GM10847 (cell line): ENCODE data around the gene POC1A.

ENCODE experiments used
- POLR2A ChIP-seq: IDR thresholded peaks from 2 replicates; pipeline ENCODE4 v1.6.1; 2011; ENCODE audit not compliant: insufficient read length; ENCODE audit errors: extremely low read depth

The POC1A gene

DNA sequence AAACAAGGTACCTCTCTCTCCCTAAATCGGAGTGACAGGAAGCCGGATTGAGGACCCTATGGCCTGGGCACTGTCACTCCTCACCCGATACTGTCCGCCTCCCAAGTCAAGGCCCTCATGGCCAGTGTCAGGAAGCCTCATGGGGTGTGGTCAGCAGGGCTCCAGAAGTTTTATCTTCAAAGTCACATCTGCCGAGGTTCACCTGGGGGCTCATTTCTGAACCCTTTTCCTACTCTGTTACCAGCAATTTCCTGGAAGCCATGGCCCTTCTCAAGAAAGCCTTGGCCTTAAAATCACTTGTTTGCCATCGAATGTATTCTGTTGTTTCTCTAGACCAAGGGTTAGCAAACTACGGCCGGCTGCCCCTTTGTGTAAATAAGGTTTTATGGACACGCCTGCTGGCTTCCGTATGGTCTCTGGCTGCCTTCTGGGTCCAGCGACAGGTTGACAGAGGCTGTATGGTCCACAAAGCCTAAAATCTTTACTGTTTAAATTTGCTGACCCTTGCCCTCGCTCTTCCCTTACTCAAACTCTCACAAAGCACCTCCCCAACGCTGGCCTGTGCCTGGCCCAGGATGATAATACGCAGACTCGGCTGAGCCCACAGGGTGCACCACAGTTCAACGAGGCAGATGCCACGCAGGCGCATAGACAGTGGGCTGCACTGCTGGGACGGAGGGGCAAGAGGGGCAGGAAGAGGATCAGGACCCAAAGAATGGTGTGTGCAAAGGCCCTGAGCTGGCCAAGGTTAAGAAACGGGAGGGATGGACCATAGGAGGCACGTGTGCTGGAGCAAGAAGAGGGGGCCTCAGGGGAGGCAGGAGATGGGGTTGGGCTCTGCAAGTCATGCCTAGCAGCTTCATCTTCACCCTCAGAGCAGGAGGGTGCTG lies 73.1 kb downstream of the POC1A start:
- TF ChIP-seq POLR2A = no peak

DNA sequence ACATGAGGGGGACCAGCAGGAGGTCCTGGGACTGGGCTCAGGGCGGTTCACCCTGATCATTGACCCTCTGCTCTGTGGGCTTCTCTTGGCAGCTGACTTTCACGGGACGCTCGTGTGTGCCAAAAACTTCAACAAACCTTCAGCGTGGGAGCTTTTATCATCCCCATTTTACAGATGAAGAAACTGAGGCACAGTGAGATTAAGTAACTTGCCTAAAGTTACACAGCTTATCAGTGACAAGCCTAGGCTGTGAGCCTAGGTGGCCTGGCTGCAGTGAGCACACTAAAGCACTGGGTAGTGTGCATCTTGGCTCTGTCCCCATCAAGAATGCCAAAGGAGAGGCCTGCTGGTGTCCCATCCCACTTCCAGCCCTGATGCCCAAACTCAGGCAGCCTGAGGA lies 74.3 kb downstream of the POC1A start:
- TF ChIP-seq POLR2A = no peak

DNA sequence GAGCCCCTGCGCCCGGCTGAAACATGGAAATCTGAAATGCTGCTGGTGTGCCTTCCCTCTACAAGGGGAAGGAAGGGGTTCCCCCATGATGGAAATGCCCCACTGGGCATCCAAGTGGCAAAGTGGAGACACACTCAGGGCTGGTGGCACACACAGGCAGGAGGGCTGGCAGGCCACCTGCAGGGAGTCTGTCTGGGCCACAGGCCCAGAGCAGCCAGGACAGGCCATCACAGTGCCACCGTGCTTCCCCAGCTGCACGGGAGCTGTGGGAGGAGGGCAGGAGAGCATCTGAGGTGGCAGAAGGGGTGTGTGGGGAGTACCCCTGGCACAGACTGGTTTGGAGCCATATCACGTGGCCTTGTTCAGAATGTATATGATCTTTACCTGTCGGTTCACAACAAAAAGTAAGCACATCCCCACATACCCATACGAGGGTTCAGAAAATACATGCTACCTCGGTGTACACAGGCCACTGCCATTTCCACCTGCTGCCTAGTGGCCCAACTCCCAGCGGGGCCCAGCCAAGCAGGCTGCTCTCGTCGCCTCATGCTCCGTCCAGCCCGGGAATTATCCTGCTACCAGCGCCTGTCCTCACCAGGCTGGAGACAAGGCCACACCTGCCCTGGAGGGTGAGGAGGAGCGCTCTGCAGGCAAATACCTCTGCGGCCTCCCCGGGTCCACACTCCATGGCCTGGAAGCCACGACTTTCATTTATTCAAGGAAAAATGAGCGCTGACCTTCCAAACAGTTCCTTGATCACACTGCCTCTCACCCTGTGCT lies 75.3 kb downstream of the POC1A start:
- no peak for TF ChIP-seq POLR2A

DNA sequence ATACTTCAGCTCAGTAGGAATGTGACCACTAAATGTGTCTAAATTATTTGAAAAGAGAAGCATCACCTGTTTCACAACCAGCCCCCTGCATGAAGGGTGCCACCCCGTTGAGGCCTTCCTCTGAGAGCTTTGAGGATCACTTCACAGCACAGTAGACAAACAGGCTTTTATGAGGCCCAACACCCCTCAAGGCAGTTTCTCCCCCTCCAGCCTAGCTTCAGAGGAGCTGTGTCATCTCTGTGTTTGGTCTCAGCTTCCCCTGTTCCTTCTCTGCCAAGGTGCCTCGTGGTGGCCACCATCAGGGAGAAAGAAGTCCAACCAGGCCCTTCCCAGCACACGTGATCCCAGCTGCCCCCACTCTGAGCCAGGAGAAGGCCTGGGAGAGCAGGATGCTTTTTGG lies 76.3 kb downstream of the POC1A start:
- TF ChIP-seq POLR2A = no peak

DNA sequence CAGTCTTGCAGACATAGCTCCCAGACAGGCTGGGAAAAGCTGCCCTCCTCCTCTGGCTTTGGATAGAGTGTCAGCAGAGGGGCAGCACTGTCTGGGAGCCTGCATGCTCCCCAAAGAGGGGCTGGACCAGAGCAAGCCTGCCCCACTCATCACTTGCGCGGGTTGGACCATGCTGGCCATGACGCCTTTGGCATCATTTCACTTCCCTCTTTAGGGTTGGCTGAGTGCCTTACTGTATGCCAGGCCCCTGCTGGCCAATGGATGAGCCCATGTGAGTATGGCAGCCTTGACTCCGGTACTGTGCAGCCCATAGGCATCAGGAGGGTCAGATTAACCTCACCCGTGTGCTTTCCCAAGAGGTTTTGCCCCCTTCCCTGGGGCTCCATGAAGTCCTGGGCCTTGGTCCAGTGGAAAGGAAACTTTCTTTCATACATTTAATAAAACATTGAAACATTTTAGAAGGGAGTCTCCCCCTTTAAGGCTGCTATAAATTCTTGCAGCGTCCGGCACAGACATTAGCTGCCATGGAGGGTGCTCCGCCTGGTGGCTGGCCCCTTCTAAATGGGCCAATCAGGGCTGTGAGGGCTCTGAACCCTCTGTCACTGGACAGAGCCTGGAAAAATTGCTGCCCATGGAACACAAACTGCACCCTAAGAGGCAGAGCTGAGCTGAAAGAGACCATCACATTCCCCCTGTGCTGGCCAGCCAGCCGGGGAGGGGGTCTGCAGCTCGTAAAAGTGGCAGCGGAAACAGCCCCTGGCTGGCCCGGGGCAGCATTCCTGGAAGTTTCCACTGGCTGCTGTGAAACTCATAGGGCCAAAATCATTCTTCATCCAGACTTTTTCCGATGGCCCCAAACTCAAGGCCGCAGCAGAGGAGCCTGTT lies 77.1 kb downstream of the POC1A start:
- no peak for TF ChIP-seq POLR2A

DNA sequence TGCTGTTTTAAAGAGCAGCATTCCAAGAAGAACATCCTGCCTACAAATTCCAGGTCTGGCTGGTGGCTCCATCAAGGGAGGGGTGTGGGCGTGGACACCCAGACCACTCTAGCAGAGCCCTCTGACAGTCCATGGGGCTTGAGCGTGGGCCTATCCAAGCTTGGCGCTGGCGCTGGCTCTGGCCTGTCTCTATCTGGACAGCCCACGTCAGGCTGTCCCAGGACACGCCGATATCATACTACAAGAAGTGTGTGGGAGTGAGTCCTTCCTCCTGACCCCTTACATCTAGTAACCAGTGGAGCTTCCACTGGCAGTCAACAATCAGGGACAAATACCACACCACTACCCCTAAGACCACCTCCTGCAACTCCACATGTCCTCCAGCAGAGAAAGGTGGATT lies 80.7 kb downstream of the POC1A start:
- no peak for TF ChIP-seq POLR2A

DNA sequence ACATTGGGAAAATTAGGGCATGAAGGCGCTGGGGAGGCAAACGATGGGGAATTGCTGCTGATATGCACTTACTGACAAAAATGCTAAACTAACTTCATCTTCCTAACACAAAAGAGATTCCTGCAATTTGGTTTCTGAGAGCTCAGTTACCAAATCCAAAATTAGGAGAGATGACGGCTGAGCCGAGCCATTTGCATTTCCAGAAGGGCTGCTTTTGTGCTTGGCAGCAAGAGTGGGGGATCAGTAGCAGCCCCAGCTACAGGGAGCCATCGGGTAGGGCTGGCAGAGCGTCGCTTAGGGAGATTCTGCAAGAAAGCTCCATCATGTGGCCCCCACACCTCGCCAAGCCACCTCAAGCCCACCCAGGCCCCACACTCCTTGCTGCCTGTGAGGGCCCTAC lies 81.8 kb downstream of the POC1A start:
- no peak for TF ChIP-seq POLR2A

DNA sequence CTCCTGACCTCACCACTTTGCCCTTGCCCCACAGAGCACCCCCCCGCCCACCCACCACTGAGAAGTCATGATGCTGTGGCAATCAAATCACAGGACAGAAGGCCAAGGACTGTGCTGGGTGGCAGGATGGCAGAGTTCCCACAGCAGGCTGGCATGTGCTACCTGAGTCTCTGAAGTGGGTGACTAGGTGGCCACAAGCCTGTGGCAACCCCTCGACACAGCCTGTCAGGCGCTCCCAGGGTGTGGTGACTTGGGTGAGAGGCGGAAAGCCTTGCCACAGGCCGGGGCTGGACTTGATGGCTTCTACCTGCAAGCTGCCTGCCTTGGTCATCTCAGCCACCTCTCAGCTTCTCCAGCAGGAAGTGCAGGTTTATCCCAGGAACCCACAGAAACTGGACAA lies 82.2 kb downstream of the POC1A start:
- TF ChIP-seq POLR2A = no peak

DNA sequence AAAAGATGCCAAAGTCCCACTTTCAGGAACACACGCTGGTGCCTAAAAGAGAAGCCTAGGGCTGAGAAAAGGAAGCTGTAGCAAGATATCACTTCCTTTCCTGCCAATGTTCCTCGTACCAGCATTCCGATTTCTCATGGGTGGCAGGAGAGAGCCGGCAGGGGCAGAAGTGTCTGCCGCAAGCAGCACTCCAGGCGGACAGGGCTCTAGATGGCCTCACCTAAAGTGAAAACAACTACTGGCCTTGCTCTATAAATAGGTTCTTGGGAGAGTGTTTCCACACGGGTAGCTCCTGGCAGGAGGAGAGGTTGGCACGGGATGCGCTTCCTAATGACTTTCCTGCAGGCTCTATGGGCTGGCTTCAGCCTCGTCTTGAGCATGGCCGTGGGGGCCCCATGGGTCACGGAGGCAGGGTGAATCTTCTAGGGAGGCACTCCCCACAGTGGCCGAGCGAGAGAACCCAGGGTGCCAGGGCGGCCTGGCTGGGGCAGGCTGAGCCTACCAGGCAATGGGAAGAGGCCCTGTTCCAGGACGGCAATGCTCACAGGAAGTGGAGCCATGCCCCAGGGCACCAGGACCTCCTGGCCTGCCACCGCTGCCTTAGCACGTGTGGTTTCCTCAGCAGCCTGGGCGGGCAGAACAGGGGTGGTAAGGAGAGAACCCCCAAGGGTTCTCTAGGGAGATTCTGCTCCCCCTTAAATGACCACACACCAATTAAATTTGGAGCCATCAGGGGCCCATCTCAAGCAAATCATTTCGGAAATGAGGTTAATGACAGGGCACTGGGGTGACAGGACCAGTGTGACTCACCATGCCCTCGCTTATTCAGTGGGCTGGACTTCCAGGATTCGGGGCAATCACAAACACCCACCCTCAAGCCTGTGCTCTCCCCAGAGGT lies 83.2 kb downstream of the POC1A start:
- TF ChIP-seq POLR2A = no peak

DNA sequence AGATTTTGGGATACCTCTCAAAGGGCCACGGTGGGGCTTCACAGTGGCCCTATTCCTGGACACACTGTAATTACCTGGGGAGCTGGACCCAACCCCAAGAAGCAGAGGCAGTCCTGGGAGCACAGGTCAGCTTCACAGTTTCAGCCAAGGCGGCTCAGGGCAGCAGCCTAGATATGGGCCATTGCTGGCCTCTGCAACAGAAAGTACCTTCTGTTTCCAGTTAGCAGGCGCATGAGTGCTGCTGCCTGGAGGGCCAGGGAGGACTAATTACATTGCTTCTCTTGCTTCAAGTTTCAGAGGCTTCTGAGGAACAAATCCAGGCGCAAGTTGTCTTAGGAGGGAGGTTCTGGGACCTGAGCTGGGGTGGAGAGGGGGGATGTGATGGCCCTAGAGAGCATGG lies 84.4 kb downstream of the POC1A start:
- TF ChIP-seq POLR2A = no peak

DNA sequence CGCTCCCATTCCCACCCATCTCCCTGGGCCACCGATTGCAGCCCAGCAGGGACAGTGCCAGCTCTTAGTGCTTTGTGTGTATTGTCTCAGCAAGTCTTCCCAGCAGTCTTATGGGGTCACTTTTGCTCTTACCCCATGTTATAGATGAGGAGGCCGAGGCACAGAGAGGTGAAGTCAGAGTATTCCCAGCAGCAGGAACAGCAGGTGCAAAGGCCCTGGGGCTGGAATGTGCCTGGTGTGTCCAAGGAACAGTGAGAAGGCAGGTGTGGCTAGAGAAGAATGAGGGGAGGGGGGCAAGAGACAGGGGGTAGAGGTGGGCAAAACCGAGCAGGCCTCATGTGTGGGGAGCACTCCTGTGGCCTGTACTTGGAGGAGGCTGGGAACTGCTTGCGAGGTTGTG lies 85.1 kb downstream of the POC1A start:
- no peak for TF ChIP-seq POLR2A

DNA sequence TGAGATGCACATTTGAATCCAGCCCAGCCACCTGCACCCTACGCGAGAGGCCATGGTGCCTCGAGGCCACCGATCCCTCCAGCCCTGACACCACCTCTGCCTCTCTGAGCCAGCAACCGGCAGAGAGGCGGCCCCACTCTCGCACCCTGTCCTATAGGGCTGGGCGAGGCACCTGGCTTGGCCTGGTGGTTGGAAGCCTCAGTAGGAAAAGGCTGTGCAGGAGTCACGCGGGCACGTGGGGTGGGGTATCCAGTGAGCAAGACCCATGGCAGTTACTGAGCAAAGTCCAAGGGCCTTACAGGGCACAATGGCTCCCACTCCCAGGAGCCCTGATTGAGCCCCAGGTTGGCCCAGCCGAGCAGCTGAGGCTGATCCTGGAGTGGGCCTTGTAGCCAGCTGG lies 85.5 kb downstream of the POC1A start:
- TF ChIP-seq POLR2A = no peak

DNA sequence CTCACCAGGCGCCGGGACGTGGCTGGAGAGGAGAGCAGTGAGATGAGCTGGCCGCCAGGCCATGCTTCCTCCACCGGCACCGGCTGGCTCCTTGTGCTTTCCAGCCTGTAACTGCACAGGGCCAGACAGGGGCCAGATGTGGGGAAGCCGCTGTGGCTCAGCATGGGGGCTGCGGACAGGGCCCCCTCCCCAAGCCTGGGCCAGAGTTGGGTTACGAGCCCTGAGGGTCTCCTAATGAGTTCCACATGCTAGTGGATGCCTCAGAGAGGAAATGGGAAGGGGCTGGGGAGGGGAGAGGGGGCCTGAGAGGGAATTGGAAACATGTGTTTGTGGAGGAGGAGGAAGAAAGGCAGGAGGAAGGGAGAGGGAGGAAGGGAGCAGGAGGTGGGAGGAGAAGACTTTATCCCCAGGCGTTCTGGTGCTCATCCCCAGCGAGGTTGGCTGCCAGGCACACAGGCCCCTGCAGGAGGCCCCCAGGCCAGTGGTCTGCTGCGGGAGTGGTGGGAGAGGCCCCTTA lies 86.1 kb downstream of the POC1A start:
- TF ChIP-seq POLR2A = no peak

DNA sequence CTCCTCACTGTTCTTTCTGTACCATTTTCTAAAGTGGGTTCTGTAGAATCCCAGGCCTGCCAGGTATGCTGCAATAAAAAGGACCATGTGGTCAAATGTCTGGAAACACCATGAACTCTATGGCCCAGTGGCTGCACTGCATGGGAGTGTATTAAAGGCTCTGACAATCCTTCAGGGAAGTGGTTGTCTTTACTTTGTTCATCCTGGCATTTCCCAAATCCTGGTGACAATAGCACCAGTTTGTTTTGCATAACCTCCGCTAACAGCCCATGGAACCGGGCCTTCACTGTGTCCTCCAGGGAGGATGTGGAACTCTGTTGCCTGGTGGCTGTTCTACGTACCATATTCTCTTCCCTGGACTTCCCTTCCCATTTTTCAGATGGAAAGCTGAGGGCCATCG lies 86.7 kb downstream of the POC1A start:
- no peak for TF ChIP-seq POLR2A

DNA sequence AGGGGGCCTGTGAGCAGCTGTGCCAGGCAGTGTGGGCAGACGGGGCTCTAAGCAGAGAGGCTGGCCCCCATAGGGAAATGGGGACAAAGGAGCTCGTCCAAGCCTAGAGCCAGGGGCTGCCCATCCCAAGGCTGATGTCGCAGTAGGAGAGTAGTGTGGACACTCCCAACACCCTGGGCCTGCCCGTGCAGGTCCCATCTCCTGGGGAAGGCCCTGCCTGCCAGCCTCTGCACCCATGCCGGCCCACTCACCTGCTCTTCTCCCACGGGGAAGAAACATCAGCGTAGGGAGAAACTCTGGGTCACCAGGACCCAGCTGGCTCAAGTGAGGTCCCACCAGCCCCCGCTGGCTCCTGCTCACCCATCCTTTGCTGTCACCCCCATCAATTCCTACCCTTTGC lies 87.2 kb downstream of the POC1A start:
- no peak for TF ChIP-seq POLR2A

DNA sequence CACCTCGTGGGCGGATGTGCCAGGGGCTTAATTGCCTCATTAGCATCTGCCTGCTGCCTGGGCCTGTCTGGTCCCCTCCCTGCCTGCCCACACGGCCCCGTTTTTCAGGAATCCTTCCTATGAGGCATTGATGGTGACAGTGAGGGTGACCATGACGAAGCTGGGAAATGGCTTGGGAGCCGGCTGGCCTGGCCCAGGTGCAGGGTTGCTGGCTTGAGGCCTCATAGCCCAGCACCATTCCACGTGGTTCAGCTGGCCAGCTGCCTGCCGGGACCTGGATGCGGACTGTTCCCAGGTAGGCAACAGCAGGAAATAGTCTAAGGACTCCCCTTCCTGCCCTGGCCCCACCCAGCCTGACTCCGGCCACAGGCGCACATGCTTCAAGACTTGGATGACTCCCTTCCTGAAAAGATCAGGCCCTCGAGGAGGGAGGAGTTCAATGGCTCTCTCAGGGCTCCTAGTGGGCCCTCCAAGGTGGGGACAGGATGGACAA lies 88.9 kb downstream of the POC1A start:
- TF ChIP-seq POLR2A = no peak
